Stimulated activated CD8-positive, alpha-beta memory T cell treated with anti-CD3 and anti-CD28 coated beads, Interleukin-15, amount 100 ng/mL, for 24 hours (primary cell): ENCODE measurements around the gene EPAS1.

Source experiments
- DNase-seq: peaks from one replicate; pipeline ENCODE4 v3.0.0-alpha.2; 2020; ENCODE audit warnings: low read depth

EPAS1 gene

DNA sequence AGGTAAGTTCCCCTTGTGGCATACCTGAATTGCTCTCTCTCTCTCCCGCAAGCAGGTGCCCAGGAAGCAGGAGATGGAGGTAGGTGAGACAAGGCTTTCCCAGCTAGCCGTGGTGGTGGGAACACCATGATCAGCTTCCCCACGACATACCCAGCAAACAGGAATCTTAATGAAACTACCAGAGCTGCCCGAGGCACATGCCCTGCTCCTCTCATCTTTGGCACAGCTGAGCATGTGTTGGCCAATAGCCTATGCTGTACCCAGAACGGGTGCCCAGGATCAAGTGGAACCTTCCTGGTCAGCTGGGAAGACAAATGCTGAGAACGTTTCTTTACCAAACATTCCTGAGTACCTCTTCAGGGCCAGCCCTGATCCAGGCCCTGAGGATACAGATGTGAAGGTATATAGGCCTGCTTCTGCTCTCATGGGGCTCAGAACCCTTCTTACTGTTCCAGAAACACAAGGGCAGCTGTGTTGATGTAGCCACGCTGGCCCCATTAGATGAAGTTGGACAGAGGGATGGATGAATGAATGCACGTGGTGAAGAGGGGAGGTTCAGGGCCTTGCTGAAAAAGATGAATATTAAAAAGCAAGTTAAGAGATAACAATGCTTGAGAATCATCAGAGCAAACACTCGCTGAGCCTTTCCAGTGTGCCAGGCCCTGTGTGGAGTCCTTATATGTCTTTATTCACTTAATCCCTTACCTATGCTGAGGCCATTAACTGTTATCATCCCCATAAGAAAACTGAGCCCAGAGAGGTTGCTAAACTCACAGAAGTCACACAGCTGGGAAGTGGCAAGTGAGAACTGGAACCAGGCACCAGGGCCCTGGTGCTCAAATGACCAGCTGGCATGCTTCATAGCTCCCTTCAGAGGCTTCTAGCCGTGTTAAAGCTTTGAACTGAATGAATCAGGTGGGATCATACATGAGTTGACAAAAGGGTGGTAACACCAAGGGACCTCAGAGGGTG, 113.4 kb downstream of the EPAS1 start:
- no peak for DNase-seq

DNA sequence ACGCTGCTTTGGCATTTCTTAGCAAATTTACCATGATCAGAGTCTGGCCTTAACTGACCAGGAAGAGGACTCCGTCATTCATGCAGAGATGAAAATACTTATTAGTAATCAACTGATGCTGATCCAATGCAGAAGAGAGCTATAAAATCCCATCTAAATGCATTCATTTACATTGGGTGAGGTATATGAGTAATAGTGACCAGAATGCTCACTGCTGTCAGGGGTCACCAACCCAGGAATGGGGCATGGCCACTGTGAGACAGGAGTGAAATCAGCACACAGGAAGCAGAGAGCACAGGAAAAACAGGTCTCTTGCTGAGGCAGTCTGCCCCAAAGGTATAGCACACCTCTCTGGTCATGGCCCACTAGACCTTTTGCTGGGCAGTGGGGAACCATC, 114.0 kb downstream of the EPAS1 start:
- DNase-seq, result no peak

DNA sequence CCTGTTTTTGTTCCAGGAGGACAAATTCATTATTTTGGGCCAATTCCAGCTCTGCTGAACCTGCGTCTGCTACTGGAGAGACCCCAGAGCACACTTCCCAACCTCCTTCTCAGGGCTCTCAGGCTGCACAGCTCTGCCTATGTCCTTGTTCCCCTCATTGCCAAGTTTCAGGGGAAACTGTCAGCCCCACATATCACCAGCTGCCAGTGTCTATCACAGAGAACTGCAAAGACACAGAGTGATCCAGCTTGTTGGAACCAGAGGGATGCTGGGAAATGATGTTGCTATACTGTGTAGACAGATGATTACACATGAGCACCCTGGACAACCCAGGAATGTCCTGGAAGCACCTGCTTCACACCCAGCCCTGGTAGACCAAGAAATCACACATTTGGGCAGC, 114.8 kb downstream of the EPAS1 start:
- no peak for DNase-seq

DNA sequence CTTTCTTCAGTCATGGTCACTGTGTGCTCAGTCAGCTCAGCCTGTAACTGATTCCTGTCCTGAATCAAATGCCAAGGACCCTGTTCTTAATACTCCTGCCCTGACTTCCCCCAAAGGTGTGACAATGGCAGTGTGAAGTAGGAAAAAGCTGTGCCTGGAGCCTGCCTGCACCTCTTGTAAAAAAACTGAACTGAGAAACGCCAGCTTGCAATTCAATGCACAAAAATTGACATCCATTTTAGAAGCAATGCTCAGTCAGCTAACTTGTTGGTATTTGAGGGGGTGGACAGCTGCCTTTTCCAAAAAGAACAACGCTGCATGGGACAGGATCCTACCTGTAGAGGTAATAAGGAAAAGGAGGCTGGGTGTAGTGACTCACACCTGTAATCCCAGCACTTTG, 115.9 kb downstream of the EPAS1 start:
- DNase-seq, result no peak

DNA sequence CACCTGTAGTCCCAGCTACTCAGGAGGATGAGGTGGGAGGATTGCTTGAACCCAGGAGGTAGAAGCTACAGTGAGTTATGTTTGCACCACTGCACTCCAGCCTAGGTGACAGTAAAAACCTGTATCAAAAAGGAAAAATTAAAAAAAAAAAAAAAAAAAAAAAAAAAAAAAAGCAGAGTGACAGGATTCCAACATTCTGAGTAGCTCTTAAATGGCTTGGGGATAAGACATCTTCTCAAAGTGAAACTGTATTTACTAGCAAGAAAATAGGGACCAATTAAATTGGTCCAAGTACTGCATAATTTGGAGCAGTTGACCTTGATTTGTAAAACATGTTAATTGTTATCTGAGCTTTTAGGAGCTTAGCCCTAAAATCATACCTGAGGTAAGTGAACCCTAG, 116.4 kb downstream of the EPAS1 start:
- DNase-seq, result no peak

DNA sequence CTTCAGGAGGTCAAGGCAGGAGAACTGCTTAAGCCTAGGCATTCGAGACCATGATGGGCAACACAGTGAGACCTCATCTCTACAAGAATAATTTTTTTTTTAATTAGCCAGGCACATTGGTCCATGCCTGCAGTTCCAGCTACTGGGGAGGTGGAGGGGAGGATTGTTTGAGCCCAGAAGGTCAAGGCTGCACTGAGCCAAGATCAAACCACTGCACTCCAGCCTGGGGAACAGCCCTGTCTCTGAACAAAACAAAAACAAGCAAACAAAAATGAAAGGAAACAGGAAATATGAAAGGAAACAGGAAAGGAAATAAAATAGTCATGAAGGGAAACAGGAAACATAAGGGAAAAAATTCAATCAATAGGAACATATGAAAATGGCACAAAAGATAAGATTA, 117.5 kb downstream of the EPAS1 start:
- DNase-seq, result no peak

DNA sequence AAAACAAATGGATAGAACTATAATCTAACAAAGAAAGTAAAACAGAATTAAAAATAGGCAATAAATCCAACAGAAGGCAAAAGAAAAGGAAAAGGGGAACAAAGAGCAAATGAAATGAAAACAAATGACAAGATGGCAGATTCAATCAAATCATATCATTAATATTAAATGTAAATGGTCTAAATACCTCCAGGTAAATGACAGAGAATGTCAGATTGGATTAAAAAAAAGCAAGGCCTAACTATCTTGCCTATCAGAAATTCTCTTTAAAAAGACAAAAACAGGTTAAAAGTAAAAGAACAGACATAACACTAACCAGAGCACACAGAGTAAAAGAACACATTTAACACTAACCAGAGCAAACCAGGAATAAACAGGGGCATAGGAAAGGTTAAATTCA, 119.1 kb downstream of the EPAS1 start:
- no peak for DNase-seq

DNA sequence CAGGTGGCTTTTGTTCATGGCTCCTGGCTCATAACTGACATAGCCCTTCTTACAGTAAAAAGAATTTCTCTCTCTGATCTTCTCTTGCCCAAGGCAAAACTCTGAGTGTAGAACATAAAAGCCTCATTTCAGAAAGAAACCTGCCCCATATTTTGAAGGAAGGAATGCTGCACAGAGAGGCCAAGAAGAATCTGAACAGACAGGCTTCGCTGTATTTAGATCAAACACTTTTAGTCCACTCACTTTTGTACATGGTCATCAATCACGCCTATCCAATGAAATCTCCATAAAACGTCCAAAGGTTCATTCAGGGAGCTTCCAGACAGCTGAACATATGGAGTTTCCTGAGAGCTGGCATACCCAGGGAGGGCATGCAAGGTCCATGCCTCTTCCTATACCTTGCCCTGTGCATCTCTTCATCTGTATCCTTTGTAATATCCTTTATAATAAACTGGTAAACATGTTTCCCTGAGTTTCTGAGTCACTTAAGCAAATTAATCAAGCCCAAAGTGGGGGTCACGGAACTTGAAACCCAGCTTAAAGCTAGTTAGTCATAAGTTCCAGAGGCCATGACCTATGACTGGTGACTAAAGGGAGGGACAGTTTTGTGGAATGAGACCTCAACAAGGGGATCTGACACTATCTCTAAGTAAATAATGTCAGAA, 119.7 kb downstream of the EPAS1 start:
- no peak for DNase-seq

DNA sequence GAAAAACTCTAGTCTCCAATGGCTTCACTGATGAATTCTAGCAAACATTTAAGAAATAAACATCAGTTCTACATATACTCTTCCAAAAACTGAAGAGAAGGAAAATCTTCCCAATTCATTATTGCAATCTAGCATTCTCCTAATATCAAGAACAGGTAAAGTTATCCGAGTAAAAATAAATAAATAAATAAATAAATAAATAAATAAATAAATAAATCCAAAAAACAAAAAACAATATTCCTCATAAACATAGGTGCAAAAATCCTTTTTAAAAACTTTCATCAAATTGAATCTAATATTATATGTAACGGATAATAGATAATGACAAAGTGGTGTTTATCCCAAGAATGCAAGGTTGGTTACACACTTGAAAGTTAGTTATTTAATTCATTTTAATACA, 123.7 kb downstream of the EPAS1 start:
- no peak for DNase-seq

DNA sequence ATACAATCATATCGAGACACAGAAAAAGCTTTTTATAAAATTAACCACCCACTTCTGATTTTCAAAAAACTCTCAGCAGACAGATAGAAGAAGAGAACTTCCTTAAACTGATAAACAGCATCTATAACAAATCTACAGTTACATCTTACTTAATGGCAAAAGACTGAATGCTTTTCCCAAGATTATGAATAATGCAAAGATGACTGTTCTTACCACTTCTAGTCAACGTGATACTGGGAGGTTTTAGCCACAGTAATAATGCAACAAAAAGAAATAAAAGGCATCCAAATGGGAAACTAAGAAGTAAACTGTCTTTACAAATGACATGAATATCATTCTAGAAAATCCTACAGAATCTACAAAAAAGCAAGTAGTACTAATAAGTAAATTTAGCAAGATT, 124.2 kb downstream of the EPAS1 start:
- no peak for DNase-seq

DNA sequence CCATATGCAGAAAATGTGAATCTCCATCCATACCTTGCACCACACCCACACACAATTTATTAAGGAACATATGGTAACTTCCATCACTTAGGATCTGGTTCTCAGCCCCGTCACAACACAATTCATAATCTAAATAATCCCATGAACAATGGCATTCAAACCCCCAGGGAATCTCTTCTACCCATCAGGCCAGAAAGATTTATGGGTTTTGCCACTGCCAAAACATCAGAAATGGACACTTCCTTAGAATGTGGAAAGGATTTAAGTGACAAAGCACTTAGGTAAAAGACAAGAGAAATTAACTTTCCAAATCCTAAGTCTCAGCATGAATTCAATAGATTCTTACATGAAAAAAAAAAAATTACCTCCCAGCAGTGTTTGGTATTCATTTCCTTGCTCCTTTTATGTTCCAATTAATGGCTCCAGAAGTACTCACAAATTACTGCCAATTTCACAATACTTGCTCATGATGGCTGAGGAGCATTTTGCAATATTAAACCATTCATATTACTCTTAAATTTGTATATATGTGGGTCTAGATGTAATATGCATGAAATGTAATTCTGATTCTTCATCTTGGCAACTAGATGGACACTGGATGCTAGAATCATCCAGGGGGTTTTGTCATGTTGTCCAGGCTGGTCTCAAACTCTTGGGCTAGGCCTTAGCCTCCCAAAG, 125.6 kb downstream of the EPAS1 start:
- DNase-seq, result no peak

DNA sequence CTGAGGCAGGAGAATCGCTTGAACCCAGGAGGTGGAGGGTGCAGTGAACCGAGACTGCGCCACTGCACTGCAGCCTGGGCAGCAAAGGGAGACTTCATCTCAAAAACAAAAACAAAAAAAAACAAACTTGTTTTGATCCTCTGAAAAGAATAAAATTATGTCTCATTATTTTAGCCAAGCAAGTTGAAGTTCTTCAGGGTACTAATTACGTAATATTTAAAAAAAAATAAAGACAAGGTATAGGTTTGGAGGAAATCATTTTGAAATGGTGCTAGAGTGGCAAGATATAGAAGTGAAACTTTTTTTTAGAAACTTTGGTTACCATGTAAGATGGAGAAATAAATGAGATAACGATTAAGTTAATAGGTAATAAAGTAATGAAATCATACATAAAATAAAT, 127.7 kb downstream of the EPAS1 start:
- no peak for DNase-seq

DNA sequence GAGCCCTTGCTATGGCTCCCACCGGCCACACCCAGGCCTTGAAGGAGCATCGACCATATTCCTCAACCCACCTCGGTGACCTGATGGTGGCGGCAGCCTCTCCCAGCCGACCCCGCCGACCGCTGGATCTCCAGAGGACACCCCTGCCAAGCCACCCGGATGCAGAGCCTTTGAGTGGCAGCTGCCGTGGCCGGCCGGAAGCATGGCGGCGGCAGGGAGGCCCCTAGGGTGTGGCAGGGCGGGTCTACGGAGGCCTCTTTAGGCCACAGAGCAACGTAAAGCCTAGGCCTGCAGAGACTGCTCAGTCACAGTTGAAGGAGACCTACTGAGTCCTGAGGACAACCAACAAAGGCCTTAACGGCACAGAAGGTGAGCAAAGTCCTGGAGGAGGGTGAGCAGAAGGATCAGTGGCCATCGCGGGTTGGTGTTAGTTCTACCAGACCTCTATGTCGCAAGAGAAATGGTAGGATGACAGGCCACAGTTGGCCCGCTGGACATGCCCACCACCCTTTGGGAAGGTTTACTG, 131.8 kb downstream of the EPAS1 start:
- no peak for DNase-seq

DNA sequence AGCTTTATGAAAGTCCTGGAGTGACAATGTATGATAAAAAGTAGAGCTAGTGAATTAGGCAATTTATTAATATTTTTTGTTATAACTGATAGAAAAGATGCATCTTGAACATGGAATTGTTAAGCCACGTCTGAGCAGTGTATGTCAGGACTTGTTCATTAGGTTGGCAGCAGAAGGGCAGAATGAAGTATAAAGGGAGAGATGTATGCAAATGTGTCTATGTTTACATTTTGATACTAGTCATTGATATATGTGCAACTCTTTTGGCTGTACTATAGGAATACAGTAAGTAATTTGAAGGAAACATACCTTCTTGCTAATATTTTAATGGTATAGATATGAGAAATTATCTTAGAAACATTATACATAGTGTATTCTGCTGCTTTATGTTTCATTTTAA, 133.2 kb downstream of the EPAS1 start:
- DNase-seq, result no peak

DNA sequence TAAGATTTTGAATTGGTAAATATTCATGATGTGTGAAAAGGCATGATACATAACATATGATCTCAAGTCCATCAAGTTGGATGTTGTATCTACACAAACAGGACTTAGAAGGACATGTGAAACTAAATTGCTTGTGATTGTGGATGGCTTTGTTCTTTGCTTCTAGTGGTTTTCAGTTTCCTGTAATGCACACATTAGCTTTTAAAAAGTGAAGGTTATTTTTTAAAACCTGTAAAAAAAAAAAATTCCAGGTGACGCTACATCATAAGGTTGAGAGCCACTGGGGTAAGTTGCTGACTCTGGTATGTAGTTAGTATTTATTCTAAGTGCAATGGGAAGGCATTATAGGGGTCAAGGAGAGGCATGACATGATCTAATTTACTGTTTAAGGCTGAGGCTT, 133.8 kb downstream of the EPAS1 start:
- no peak for DNase-seq

DNA sequence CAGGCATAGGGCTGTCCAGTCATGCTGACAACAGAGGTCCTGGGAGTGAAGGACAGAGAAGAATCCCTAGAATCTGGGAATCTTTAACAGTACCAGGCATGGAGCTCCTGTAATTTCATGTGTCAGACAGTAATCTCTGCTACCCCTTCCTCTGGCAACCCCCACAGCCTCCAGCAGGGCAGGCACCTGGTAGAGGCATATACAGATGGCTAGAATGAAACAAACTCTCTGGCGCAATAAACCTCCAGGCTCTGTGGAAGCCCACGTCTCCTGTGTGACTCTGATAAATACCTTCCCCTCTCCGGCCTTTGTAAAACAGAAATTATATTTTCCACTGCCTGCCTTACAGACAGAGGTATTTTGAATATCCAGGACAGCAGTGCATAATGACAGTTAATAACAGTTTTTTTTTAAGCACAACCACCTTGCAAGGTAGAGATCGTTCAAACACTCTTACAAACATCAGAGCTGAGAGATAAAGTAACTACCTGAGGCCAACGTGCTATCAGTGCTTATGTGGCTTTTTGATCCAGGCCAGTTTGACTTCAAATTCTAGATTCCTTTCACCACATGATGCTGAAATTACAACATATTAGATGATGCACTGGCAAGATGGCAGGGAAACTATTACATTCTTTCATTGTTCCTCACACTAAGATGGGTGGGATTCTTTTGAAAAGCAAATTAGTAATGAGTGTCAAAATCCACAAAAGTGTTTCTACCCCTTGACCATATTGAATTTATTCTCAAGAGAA, 134.5 kb downstream of the EPAS1 start:
- DNase-seq, result no peak

DNA sequence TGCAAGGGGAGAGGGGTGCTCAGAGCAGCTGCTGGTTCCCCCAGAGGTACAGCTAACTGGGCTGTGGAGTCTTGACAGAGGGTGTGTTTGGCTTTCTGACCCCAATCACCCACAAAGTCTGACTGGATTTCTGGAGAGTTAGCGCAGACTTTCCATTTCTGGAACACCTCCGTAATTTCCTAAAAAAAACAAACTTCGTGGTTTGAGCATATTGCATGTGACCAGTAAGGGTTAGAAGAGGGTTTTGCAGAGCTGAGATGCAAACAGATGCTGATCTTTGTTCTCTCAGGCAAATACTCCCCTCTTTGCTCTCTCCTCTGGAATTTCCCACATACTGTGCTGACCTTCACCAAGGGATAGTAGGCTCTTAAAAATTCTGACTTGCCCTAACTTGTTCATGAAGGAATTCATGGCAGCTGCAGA, 137.7 kb downstream of the EPAS1 start:
- no peak for DNase-seq

DNA sequence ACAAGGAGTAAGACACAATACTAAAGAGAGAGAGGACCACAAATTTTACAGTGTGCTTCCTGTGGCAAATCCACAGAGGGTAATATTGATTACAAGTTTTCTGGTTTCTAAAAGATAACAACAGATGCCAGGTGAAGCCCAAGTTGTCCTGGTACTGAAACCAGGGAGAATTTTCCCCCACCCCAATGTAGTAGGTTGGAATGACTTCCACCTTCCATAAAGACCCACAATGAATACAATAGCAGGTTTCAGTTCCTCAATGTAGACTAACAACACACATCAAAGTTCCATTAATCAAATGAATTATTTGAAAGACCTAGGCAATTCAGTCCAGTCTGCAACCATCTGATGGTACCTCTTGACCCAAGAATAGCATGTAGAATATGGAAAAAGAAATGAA, 138.1 kb downstream of the EPAS1 start:
- DNase-seq, result no peak

DNA sequence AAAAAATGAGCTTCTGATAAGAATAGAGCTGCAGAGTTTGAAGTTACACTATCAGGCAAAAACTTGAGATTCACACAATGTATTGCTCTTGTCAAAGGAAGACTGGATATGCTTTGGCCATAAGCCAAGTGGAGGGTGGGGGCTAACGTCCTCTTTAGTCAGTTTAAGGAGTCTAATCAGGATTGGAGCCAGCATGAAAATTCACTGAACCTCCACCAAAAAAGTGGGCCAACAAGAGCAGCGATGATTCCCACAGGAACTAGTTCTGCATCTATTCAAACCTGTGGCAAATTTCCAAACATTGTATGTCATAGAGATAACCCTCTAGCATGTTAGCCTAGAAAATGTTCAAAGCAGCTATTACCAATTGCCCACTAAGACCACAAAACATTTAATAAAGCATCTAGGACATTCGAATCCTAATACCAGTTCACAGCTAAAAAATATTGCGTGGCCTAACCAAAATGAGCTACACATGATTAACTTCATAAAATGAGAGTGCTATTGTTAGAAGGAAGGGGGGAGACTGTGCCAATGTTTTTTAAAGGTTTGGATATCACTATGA, 138.7 kb downstream of the EPAS1 start:
- no peak for DNase-seq
